Body of pancreas (tissue), 4 donors: Measurements from ENCODE around the gene NFKB1.

Source experiments
- CTCF ChIP-seq, 7 experiments: fragments of 450-650 bp in 4 of 7; fragments of 200-600 bp in 3 of 7; sonication (generic) in 3 of 7; IDR thresholded peaks; one replicate each; pipeline ENCODE4 v1.5.1; 2016 to 2019; ENCODE audit warnings: antibody characterized with exemption in 7 of 7
- POLR2A ChIP-seq, 3 donors: fragments of 450-650 bp; IDR thresholded peaks; one replicate each; pipeline ENCODE4 v1.6.1; 2016; ENCODE audit warnings: antibody characterized with exemption in 3 of 3, mild to moderate bottlenecking in 2 of 3

- no peak for TF ChIP-seq CTCF (IDR thresholded peaks at IDR 0.05)
- TF ChIP-seq POLR2A (IDR thresholded peaks at IDR 0.05), result no peak
Measured at GRCh38 chr4:102657206-102657605, 156.0 kb downstream of the NFKB1 start.
